HEK293 (cell line): ENCODE data around the gene CXXC4.

ENCODE experiments used
- CTCF ChIA-PET: fragments of 350-600 bp; formaldehyde crosslinking; extraction: SDS; loops from one replicate; lab custom pipeline; 2021; ENCODE audit warnings: antibody characterized with exemption; lab: Yijun Ruan, JAX
- POLR2A ChIA-PET: fragments of 300-600 bp; formaldehyde crosslinking; extraction: SDS; loops from one replicate; lab custom pipeline; 2020; ENCODE audit warnings: antibody characterized with exemption, inconsistent platforms; lab: Yijun Ruan, JAX
- H3K27ac ChIP-seq: fragments of 200-500 bp; sonication (Bioruptor generic); 2 replicates; pipeline ENCODE4 v1.5.1; 2014; ENCODE audit warnings: low read depth, low read length, control low read depth, inconsistent platforms; ENCODE audit errors: extremely low read depth
- H3K36me3 ChIP-seq, 2 experiments: fragments of 200-500 bp in 1 of 2; sonication (Bioruptor generic) in 1 of 2; 1 replicate in 1 of 2; 2 replicates in 1 of 2; pipeline ENCODE4 v1.5.1; 2014 to 2017; ENCODE audit warnings: inconsistent platforms in 2 of 2, low read length in 2 of 2; ENCODE audit not compliant: control insufficient read depth in 2 of 2, insufficient read depth in 1 of 2
- H3K4me1 ChIP-seq: fragments of 200-500 bp; sonication (Bioruptor generic); 2 replicates; pipeline ENCODE4 v1.5.1; 2014; ENCODE audit warnings: mild to moderate bottlenecking, low read length, inconsistent platforms; ENCODE audit not compliant: control insufficient read depth, insufficient read depth
- H3K4me3 ChIP-seq: 2 replicates; pipeline ENCODE4 v1.5.1; 2011; ENCODE audit warnings: low read depth, mild to moderate bottlenecking, control low read depth, low read length, moderate library complexity
- H3K9me3 ChIP-seq: fragments of 200-500 bp; sonication (Bioruptor generic); 2 replicates; pipeline ENCODE4 v1.5.1; 2014; ENCODE audit warnings: low read depth, low read length, inconsistent platforms; ENCODE audit not compliant: control insufficient read depth, insufficient read depth
- HOXA7 ChIP-seq: sonication (generic); formaldehyde crosslinking; IDR thresholded peaks from 2 replicates; pipeline ENCODE4 v1.8.1; 2022; ENCODE audit warnings: missing genetic modification reagents, borderline replicate concordance
- KLF16 ChIP-seq: fragments of 450-650 bp; formaldehyde crosslinking; IDR thresholded peaks from 2 replicates; pipeline ENCODE4 v1.5.1; 2017; ENCODE audit warnings: missing biosample characterization, missing genetic modification characterization
- MYNN ChIP-seq: fragments of 450-650 bp; formaldehyde crosslinking; IDR thresholded peaks from 2 replicates; pipeline ENCODE4 v1.5.1; 2016; ENCODE audit warnings: missing biosample characterization, missing genetic modification characterization, borderline replicate concordance
- ZBTB7A ChIP-seq: fragments of 450-650 bp; formaldehyde crosslinking; IDR thresholded peaks from 2 replicates; pipeline ENCODE4 v1.5.1; 2016; ENCODE audit warnings: low read depth, missing biosample characterization, missing genetic modification characterization
- ZNF292 ChIP-seq: fragments of 450-650 bp; formaldehyde crosslinking; IDR thresholded peaks from 2 replicates; pipeline ENCODE4 v1.5.1; 2016; ENCODE audit warnings: low read depth, missing biosample characterization, missing genetic modification characterization, borderline replicate concordance
- ZNF426 ChIP-seq: fragments of 450-650 bp; formaldehyde crosslinking; IDR thresholded peaks from 2 replicates; pipeline ENCODE4 v1.5.1; 2017; ENCODE audit warnings: missing biosample characterization, missing genetic modification characterization, mild to moderate bottlenecking, inconsistent platforms, moderate library complexity
- ZNF558 ChIP-seq: fragments of 450-650 bp; formaldehyde crosslinking; IDR thresholded peaks from 2 replicates; pipeline ENCODE4 v1.5.1; 2016; ENCODE audit warnings: missing biosample characterization, missing genetic modification characterization
- ZNF654 ChIP-seq: fragments of 450-650 bp; formaldehyde crosslinking; IDR thresholded peaks from 2 replicates; pipeline ENCODE4 v1.5.1; 2016; ENCODE audit warnings: low read depth, missing biosample characterization, missing genetic modification characterization
- ZNF776 ChIP-seq: fragments of 450-650 bp; formaldehyde crosslinking; IDR thresholded peaks from 2 replicates; pipeline ENCODE4 v1.5.0; 2017; ENCODE audit warnings: missing biosample characterization, missing genetic modification characterization, borderline replicate concordance
- ZNF792 ChIP-seq: fragments of 450-650 bp; formaldehyde crosslinking; IDR thresholded peaks from 2 replicates; pipeline ENCODE4 v1.5.1; 2016; ENCODE audit warnings: missing biosample characterization, missing genetic modification characterization

The CXXC4 gene

DNA sequence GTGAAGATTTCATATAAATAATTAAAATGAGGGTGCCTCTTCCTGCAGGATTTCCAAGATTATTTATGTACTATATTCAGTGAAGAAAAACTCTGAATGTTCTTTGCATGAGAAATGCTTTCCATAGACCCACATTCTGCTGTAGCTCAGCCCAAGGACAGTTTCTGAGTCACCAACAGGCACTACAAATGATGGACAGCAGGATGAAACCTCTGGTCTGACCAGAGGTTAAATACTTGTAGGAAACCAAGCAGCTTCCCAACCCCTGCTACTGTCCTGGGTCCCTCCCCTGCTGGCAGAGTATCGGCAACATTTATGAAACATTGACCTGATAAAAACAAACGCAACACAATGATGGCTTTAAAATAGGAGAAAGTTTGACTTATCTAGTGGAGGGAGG lies 73.1 kb downstream of the CXXC4 start:
- Histone ChIP-seq H3K27ac (no peak overlapping the region), H3K36me3 (no peaks in the 10 kb centered on the region), H3K9me3 (no peaks in the 10 kb centered on the region)
- TF ChIP-seq ZNF292 (tag by site-specific recombination): no peak
- TF ChIP-seq MYNN (tag by site-specific recombination): no peak
- TF ChIP-seq ZNF792 (tag by site-specific recombination): no peak
- TF ChIP-seq ZNF558: no peak
- no peak for TF ChIP-seq ZNF654 (tag by site-specific recombination)
- no peak for TF ChIP-seq ZBTB7A (tag by site-specific recombination)
- TF ChIP-seq, all 188 proteins: peak for 0
- Histone ChIP-seq H3K4me1 (no peaks in the 10 kb centered on the region), H3K4me3 (no peak overlapping the region)
- ChIA-PET POLR2A (no interaction called here), CTCF (interaction anchor here (0.6 kb wide), 1 partner anchor 438 kb away, joined by 3 read pairs; no protein-coding TSS in a partner anchor)

DNA sequence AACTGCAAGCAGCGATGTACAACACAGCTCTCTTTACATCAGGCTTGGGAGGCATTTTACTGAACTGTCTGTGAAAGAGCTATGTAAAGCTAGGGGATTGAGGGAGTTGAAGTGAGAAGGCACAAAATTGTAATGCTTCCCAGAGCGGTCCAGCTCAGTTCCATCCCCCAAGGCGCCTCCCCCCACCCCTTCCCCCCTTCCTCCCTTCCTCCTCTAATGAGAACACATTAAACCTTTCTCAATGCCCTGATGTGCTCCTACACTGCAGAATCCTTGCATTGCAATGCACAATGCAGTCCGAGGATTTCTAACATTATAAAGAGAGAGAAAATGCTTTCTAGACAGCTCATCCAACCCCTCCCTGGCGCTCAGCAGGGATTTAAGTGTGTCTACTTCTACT lies 73.9 kb downstream of the CXXC4 start:
- Histone ChIP-seq H3K4me3 (no peak overlapping the region), H3K4me1 (no peaks in the 10 kb centered on the region), H3K9me3 (no peaks in the 10 kb centered on the region), H3K36me3 (no peaks in the 10 kb centered on the region), H3K27ac (no peak overlapping the region)
- ChIA-PET POLR2A (no interaction called here), CTCF (no interaction called here)
- TF ChIP-seq ZNF426 (tag by site-specific recombination): no peak
- no peak for TF ChIP-seq ZNF776 (tag by site-specific recombination)
- TF ChIP-seq HOXA7 (CRISPR knock-in tag): no peak
- TF ChIP-seq KLF16: no peak
